ENCODE results near the gene DKKL1. TPM values are rescaled to one million over a fixed set of nuclear protein-coding genes. Genes with fewer than 3 reads are reported as not detected.

Gene DKKL1
- total RNA-seq, 2 experiments from 2014 or later, result 0.61 to 0.63 TPM

GRCh38 chr19:49340865-49341718 lies 22.6 kb upstream of the DKKL1 start:
- ChIA-PET POLR2A (no interaction called here), CTCF (ENCODE audit: unreplicated experiment) (no interaction called here)
- intact Hi-C loops (cut with micrococcal nuclease; ENCODE audit: unreplicated experiment), result loop anchor here (1.0 to 2.0 kb wide), 2 partner anchors 25 to 50 kb away; no protein-coding TSS in a partner anchor
- peaks cover 20% of the 10 kb centered on the region for H3K79me2 ChIP-seq (ENCODE audit: insufficient read depth, low read depth, low read length)
- H3K4me2 ChIP-seq (ENCODE audit: low read length), result peak overlapping the region; percentile 100
- H3K9me3 ChIP-seq (ENCODE audit: low read length), result no peaks in the 10 kb centered on the region
- H3K4me3 ChIP-seq (ENCODE audit: low read depth, low read length, poor library complexity, severe bottlenecking), result peak overlapping the region; percentile 76
- DNase-seq (ENCODE audit: low spot score), result no peak
- H3K27ac ChIP-seq (ENCODE audit: low read depth, low read length, poor library complexity, severe bottlenecking), result peak overlapping the region; percentile 98
- H3K4me1 ChIP-seq (ENCODE audit: insufficient read depth, low read length, poor library complexity, severe bottlenecking), result peaks cover 52% of the 10 kb centered on the region
- no TSS peak for BruUV-seq (replicated peaks)
- peaks cover 69% of the 10 kb centered on the region for H3K36me3 ChIP-seq (ENCODE audit: insufficient read depth, low read length)
- H2AFZ ChIP-seq (ENCODE audit: low read length), result no peak overlapping the region
- peaks cover 10% of the 10 kb centered on the region; the same call in 1 of the 2 replicates for H4K20me1 ChIP-seq (ENCODE audit: insufficient read depth, low read length)
- no peaks in the 10 kb centered on the region for H3K9me2 ChIP-seq (ENCODE audit: insufficient read depth, low read length)
- TF ChIP-seq EZH2phosphoT487 (IDR thresholded peaks at IDR 0.05; ENCODE audit: borderline replicate concordance, low read depth, low read length), result no peak
- TF ChIP-seq CTCF (conservative IDR thresholded peaks at IDR 0.05; ENCODE audit: low read length), result no peak

GRCh38 chr19:49342291-49342721 lies 21.4 kb upstream of the DKKL1 start:
- POLR2A ChIA-PET, result interaction anchor here (0.7 kb wide), 1 partner anchor 48 kb away, joined by 3 read pairs; no protein-coding TSS in a partner anchor
- no peak overlapping the region for H3K27ac ChIP-seq (ENCODE audit: low read depth, low read length, poor library complexity, severe bottlenecking)
- CTCF ChIA-PET (ENCODE audit: unreplicated experiment), result no interaction called here

More at GRCh38 chr19:49342291-49342721, 21.4 kb upstream of the DKKL1 start:
- H3K4me1 ChIP-seq (ENCODE audit: insufficient read depth, low read length, poor library complexity, severe bottlenecking), result peaks cover 43% of the 10 kb centered on the region
- no peak overlapping the region for H3K4me2 ChIP-seq (ENCODE audit: low read length)
- peaks cover 67% of the 10 kb centered on the region for H3K36me3 ChIP-seq (ENCODE audit: insufficient read depth, low read length)
- H3K79me2 ChIP-seq (ENCODE audit: insufficient read depth, low read depth, low read length), result peaks cover 8% of the 10 kb centered on the region
- H4K20me1 ChIP-seq (ENCODE audit: insufficient read depth, low read length), result peaks cover 10% of the 10 kb centered on the region; the same call in 1 of the 2 replicates
- no peak overlapping the region for H3K4me3 ChIP-seq (ENCODE audit: low read depth, low read length, poor library complexity, severe bottlenecking)
- H3K9me2 ChIP-seq (ENCODE audit: insufficient read depth, low read length), result no peaks in the 10 kb centered on the region
- H2AFZ ChIP-seq (ENCODE audit: low read length), result no peak overlapping the region
- BruUV-seq (replicated peaks), result no TSS peak
- no peak for TF ChIP-seq EZH2phosphoT487 (IDR thresholded peaks at IDR 0.05; ENCODE audit: borderline replicate concordance, low read depth, low read length)
- TF ChIP-seq CTCF (conservative IDR thresholded peaks at IDR 0.05; ENCODE audit: low read length), result no peak
- intact Hi-C loops (cut with micrococcal nuclease; ENCODE audit: unreplicated experiment), result no loop called here
- no peaks in the 10 kb centered on the region for H3K9me3 ChIP-seq (ENCODE audit: low read length)
- DNase-seq (ENCODE audit: low spot score), result no peak
